Measurements from ENCODE around the gene PANK4.

PANK4 gene

DNA sequence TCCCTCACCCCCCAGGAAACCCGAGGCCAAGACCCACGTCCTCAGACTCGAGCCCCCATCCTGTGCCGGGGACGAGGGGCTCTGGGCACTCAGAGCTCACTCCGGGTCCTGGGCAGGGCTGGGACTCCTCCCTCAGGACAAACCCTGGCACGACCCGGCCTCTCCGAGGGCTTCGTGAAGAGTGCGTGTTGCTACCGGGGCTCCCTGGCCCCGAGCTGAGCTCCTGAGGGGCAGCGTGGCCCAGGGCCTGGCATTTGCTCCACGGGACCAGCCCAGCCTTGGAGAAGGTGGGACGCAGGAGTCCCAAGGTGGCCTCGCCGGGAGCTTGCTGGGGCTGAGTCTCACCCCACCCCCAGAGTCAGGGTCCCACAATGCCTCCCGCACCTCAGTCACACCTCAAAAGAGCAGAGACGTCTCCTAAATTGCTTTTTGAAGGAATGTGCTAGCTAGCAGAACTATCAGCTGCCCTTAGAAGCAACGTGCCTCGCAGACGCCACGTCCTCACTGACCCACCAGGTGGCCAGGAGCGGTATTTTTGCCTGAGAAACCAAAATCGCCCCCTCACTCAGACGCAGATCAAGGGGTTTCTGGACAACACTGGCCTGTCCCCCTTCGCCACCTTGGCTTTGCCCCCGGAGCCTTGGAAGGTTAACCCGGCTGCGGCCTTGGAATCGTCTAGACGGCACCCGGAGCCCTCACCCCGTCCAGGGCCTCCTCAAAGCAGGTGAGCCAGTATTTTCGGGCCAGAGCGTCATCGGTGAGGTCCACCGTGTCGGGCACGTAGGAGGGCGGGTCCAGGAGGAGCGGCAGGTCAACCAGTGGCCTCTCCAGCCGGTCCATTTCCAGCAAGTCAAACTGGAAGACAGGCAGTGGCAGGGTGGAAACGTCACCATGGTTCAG lies 11.3 kb downstream of the PANK4 start:
- Histone ChIP-seq H3K79me2 (ENCODE audit: insufficient read depth, low read length) (no peaks in the 10 kb centered on the region), H2AFZ (ENCODE audit: low read depth, low read length, severe bottlenecking) (no peak overlapping the region), H3K9ac (ENCODE audit: low read length) (no peak overlapping the region), H3K27me3 (ENCODE audit: low read length) (no peaks in the 10 kb centered on the region), H3F3A (ENCODE audit: insufficient read depth) (no peaks in the 10 kb centered on the region), H3K36me3 (ENCODE audit: low read length) (no peaks in the 10 kb centered on the region), H3K27ac (ENCODE audit: low read depth, low read length) (no peak overlapping the region), H3K4me3 (ENCODE audit: insufficient read depth, low read length, poor library complexity, severe bottlenecking) (no peak overlapping the region), H4K20me1 (ENCODE audit: low read depth, low read length) (no peaks in the 10 kb centered on the region), H3K9me3 (ENCODE audit: insufficient read depth, low read length) (no peaks in the 10 kb centered on the region), H3K9me2 (replicated peaks; ENCODE audit: insufficient read depth, low read length) (no peaks in the 10 kb centered on the region), H3K4me2 (ENCODE audit: low read depth, low read length, poor library complexity, severe bottlenecking) (no peak overlapping the region)
- TF ChIP-seq, protein P1, sequence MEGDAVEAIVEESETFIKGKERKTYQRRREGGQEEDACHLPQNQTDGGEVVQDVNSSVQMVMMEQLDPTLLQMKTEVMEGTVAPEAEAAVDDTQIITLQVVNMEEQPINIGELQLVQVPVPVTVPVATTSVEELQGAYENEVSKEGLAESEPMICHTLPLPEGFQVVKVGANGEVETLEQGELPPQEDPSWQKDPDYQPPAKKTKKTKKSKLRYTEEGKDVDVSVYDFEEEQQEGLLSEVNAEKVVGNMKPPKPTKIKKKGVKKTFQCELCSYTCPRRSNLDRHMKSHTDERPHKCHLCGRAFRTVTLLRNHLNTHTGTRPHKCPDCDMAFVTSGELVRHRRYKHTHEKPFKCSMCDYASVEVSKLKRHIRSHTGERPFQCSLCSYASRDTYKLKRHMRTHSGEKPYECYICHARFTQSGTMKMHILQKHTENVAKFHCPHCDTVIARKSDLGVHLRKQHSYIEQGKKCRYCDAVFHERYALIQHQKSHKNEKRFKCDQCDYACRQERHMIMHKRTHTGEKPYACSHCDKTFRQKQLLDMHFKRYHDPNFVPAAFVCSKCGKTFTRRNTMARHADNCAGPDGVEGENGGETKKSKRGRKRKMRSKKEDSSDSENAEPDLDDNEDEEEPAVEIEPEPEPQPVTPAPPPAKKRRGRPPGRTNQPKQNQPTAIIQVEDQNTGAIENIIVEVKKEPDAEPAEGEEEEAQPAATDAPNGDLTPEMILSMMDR (IDR thresholded peaks at IDR 0.05; ENCODE audit: insufficient read depth, low read length, poor library complexity, severe bottlenecking): no peak
- no peak for TF ChIP-seq EZH2phosphoT487 (conservative IDR thresholded peaks at IDR 0.05; ENCODE audit: low read length)

DNA sequence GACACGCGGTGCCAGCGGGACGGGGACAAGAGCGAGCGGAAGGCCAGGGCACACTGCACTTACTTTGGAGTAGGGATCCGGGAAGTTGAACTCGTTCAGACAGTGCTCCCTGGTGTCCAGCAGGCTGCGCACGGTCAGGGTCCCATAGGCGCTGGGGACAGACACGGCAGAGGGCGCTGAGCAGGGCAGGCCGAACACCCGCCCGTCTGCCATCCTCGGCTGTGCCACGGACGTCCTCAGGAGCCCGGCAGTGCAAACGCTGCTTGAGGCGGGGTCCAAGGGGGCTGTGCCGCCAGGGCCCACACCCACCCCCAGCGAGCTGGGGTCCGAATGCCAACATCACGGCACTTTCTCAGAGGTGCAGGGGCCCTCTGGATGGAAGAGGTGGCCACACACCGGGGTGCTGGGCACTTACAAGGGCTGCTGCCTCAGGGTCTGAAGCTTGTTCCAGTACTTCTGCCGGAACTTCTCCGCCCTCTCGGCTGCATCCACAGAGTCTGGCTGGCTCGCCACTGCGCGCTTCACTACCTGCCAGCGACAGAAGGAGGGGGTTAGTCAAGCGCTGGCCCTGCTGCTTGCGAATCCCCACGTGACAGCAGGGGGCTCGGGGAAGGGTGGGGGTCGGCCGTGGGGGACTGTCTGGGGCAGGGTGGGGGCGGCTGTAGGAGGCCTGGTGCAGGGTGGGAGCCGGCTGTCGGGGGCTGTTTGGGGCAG lies 12.3 kb downstream of the PANK4 start:
- Histone ChIP-seq H3K27me3 (ENCODE audit: low read length) (no peaks in the 10 kb centered on the region), H3K27ac (ENCODE audit: low read depth, low read length) (no peak overlapping the region), H3K79me2 (ENCODE audit: insufficient read depth, low read length) (no peaks in the 10 kb centered on the region), H3F3A (ENCODE audit: insufficient read depth) (no peaks in the 10 kb centered on the region), H3K9me3 (ENCODE audit: insufficient read depth, low read length) (no peaks in the 10 kb centered on the region), H3K4me2 (ENCODE audit: low read depth, low read length, poor library complexity, severe bottlenecking) (no peak overlapping the region), H3K36me3 (ENCODE audit: low read length) (no peaks in the 10 kb centered on the region), H4K20me1 (ENCODE audit: low read depth, low read length) (no peaks in the 10 kb centered on the region), H3K9me2 (replicated peaks; ENCODE audit: insufficient read depth, low read length) (no peaks in the 10 kb centered on the region), H3K9ac (ENCODE audit: low read length) (no peak overlapping the region), H3K4me3 (ENCODE audit: insufficient read depth, low read length, poor library complexity, severe bottlenecking) (no peak overlapping the region), H2AFZ (ENCODE audit: low read depth, low read length, severe bottlenecking) (no peak overlapping the region)
- TF ChIP-seq, protein P1 (IDR thresholded peaks at IDR 0.05; ENCODE audit: insufficient read depth, low read length, poor library complexity, severe bottlenecking): no peak
- no peak for TF ChIP-seq EZH2phosphoT487 (conservative IDR thresholded peaks at IDR 0.05; ENCODE audit: low read length)

DNA sequence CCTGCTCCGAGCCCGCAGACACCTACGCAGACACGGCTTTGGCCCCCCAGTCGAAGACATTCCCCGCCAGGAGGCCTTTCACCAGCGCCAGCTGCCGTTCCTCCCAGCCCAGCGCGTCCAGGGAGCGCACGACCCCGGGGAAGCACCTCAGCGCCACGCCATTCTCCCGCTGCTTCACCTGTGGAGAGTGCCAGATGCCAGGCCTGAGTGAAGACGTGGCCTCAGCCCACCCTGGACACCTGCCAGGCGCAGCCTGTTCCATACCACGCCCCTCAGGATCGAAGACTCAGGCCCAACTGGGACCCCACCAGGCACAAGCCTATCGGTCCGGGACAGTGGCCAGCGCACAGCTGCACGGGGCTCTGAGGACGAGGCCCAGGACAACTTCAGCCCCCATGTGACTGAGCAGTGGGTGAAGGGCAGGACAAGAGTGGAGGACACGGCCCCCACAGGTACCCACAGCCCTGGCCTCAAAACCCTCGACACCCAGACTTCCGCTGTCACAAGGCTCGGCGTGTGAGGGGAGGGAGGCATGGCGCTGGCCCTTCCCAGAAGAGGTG lies 13.5 kb downstream of the PANK4 start:
- H3K36me3 ChIP-seq (ENCODE audit: low read length): no peaks in the 10 kb centered on the region
- no peaks in the 10 kb centered on the region for H4K20me1 ChIP-seq (ENCODE audit: low read depth, low read length)
- no peak overlapping the region for H3K4me2 ChIP-seq (ENCODE audit: low read depth, low read length, poor library complexity, severe bottlenecking)
- no peak overlapping the region for H3K27ac ChIP-seq (ENCODE audit: low read depth, low read length)
- no peaks in the 10 kb centered on the region for H3K9me3 ChIP-seq (ENCODE audit: insufficient read depth, low read length)
- no peaks in the 10 kb centered on the region for H3F3A ChIP-seq (ENCODE audit: insufficient read depth)
- H3K9me2 ChIP-seq (replicated peaks; ENCODE audit: insufficient read depth, low read length): no peaks in the 10 kb centered on the region
- H3K27me3 ChIP-seq (ENCODE audit: low read length): no peaks in the 10 kb centered on the region
- no peak overlapping the region for H2AFZ ChIP-seq (ENCODE audit: low read depth, low read length, severe bottlenecking)
- no peak overlapping the region for H3K4me3 ChIP-seq (ENCODE audit: insufficient read depth, low read length, poor library complexity, severe bottlenecking)
- no peaks in the 10 kb centered on the region for H3K79me2 ChIP-seq (ENCODE audit: insufficient read depth, low read length)
- no peak overlapping the region for H3K9ac ChIP-seq (ENCODE audit: low read length)
- no peak for TF ChIP-seq EZH2phosphoT487 (conservative IDR thresholded peaks at IDR 0.05; ENCODE audit: low read length)
- TF ChIP-seq, protein P1 (IDR thresholded peaks at IDR 0.05; ENCODE audit: insufficient read depth, low read length, poor library complexity, severe bottlenecking): no peak
